WI38 (cell line): ENCODE results near the gene NPLOC4.

ENCODE experiments used
- H3K4me3 ChIP-seq: 2 replicates; pipeline ENCODE4 v1.5.1; 2011; ENCODE audit warnings: low read depth, mild to moderate bottlenecking, control low read depth, low read length
- TF ChIP-seq, protein P1 (sequence below): IDR thresholded peaks from 2 replicates; pipeline ENCODE4 v1.5.1; 2012; ENCODE audit warnings: low read depth, mild to moderate bottlenecking, control low read depth, low read length

Gene NPLOC4

DNA sequence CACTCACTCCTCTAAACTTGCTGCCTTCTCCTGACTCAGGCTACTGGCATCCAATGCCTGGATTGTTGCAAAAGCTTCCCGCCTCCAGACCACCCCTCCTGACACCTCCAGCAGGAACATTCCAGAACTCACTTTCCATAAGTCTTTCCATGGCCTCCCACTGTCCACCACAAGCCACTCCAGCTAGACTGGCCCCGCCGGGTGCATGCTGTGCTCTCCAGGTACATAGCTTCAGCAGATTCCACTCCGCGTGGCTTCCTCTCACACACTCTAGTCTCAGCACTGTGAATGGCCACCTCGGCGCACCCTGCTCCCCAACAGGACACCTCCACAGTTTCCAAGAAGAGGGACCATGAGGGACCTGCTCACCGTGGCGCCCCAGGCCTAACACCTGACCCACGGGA, 58.9 kb downstream of the NPLOC4 start:
- TF ChIP-seq, protein P1, sequence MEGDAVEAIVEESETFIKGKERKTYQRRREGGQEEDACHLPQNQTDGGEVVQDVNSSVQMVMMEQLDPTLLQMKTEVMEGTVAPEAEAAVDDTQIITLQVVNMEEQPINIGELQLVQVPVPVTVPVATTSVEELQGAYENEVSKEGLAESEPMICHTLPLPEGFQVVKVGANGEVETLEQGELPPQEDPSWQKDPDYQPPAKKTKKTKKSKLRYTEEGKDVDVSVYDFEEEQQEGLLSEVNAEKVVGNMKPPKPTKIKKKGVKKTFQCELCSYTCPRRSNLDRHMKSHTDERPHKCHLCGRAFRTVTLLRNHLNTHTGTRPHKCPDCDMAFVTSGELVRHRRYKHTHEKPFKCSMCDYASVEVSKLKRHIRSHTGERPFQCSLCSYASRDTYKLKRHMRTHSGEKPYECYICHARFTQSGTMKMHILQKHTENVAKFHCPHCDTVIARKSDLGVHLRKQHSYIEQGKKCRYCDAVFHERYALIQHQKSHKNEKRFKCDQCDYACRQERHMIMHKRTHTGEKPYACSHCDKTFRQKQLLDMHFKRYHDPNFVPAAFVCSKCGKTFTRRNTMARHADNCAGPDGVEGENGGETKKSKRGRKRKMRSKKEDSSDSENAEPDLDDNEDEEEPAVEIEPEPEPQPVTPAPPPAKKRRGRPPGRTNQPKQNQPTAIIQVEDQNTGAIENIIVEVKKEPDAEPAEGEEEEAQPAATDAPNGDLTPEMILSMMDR: no peak
- H3K4me3 ChIP-seq: no peak overlapping the region

DNA sequence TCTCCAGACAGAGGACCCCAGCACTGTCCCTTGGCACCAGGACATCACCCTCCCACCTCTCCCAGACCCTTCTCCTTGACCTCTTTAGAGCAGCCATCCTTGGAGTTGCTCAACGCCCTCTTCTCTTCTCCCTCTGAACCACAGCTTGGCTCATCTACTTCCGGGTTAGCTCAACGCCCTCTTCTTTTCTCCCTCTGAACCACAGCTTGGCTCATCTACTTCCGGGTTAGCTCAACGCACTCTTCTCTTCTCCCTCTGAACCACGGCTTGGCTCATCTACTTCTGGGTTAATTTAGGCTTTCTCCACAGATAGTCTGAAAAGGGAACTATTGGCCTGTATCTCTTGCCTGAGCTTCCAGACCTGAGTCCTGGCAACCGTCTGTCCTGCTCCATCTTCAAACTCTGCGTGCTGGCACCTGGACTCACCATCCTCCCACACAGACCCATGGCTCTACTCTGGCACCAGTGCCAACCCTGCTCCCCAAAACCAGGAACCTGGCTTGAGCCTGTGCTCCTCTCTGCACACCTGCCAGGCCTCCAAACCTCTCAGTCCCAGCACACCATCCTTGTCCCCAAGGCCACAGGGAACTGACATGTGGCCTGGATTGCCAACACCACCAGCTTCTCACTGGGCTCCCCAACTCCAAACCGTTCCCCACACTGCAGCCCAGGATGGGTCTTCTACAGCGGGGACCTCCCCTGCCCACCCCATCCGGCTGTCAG, 59.5 kb downstream of the NPLOC4 start:
- no peak overlapping the region for H3K4me3 ChIP-seq
- TF ChIP-seq, protein P1: no peak

DNA sequence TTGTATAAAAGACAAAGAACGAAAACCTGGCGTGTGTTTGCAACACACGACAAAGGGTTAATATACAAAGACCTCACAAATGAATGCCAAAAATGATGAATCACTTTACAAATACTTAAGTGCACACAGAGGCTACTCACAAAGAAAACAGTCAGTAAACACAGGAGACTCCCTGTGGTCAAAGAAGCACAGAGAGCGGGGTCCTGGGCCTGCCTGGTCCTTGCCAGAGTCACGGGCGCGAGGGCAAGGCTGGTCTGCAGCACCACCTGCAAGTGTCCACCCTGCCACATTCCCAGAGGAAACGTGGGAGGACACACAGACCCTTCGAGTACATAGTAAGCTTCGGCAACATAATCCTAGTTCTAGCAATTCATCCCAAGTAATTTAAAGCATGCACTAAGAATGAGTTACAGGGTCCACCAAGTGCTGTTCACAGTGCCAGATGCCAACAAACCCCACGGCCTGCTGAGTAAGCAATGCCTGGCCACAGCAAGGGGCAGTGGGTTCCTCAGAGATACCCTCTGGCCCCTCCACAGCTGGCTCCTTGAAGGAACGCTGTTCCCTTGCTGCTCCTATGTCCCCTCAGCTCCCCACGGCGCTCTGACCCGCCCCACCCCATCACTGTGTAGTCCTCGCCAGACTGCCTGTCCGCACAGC, 60.2 kb downstream of the NPLOC4 start:
- TF ChIP-seq, protein P1: no peak
- no peak overlapping the region for H3K4me3 ChIP-seq

DNA sequence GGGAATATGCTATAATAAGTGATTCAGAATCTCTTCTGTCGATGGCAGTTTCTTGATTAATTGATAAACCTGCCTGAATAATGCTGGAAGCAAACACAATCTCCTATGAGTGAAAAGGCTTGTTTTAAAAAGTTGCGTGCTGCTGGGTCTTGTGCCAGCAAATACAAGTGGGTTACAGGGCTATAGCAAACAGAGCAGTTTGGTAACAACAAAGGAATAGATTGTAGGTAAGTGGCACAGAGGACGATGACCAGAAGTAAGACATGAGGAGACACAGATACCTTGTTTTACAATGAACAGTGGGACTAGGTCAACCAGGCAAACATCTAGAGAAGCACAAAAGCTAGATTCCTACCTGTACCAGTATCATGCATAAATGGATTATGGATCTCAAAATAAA, 61.1 kb downstream of the NPLOC4 start:
- TF ChIP-seq, protein P1: no peak
- no peak overlapping the region for H3K4me3 ChIP-seq

DNA sequence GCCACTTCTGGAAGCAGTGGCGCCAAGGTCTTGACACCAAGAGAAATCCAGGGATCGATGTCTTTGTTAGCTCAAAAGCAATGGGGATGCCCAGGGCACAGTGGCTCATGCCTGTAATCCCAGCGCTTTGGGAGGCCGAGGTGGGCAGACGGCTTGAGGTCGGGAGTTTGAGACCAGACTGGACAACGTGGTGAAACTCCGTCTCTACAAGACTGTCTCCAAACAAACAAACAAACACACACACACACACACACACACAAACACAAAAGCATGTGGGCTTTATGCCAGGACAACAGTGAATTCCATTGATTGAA, 62.3 kb downstream of the NPLOC4 start:
- H3K4me3 ChIP-seq: no peak overlapping the region
- TF ChIP-seq, protein P1: no peak

DNA sequence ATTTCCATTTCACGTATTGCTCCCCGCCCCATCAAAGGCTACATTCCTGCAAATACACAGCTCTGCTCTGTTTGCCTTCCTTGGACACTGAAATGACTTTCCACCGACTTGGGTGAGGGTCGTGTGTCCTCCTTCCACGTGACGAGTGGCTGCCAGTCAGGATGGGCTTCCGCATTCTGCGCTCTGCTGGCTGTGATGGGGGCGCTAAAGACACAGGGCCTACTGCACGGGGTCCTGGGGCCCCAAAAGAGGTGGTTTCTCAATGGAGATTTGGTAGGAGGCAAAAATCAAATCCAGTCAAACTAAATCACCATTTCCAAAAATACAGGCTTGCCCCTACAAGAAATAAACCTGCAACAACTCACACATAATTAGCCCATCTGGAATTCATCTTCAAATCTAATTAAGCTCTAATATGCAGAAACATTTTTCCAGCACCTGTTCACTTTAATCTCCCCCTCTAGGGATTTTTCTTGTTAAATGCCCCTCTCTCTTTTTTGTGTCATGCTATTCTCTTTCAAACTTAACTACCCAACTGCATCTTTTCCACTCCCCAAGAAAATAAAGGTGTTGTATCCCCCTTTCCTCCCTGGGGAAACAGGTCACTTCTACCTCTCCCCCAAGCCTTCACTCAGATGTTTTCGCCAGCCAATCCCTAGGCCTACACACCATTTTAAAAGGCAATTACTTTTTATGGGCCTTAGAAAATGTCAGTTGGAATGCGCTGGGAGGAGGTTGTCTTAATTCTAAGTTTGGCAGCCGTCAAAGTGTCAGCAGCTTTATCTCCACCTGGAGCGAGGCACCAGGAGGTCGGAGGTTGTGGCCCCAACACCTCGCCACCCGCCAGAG, 62.9 kb downstream of the NPLOC4 start:
- no peak overlapping the region for H3K4me3 ChIP-seq
- TF ChIP-seq, protein P1: no peak
